IMR-90 (cell line): Measurements from ENCODE around the gene ERICH6.

Source experiments
- BHLHE40 ChIP-seq: fragments of 150-350 bp; IDR thresholded peaks from 2 replicates; pipeline ENCODE4 v1.6.1; 2016; ENCODE audit warnings: mild to moderate bottlenecking, low read depth, low read length
- CEBPB ChIP-seq: IDR thresholded peaks from 2 replicates; pipeline ENCODE4 v1.6.1; 2012; ENCODE audit warnings: low read depth, low read length, improper control_type of control experiment
- CHD1 ChIP-seq: IDR thresholded peaks from 2 replicates; pipeline ENCODE4 v1.6.1; 2012; ENCODE audit warnings: low read depth, low read length, improper control_type of control experiment
- POLR2A ChIP-seq: IDR thresholded peaks from 2 replicates; pipeline ENCODE4 v1.6.1; 2012; ENCODE audit warnings: mild to moderate bottlenecking, low read depth, low read length
- RAD21 ChIP-seq: IDR thresholded peaks from 2 replicates; pipeline ENCODE4 v1.6.1; 2012; ENCODE audit warnings: low read length, improper control_type of control experiment
- RFX5 ChIP-seq: IDR thresholded peaks from 2 replicates; pipeline ENCODE4 v1.8.0; 2012; ENCODE audit warnings: low read depth, mild to moderate bottlenecking, low read length, moderate library complexity
- SMC3 ChIP-seq: fragments of 150-350 bp; IDR thresholded peaks from 2 replicates; pipeline ENCODE4 v1.6.1; 2016; ENCODE audit warnings: low read depth, mild to moderate bottlenecking, antibody characterized with exemption, low read length, moderate library complexity
- TF ChIP-seq, protein P1 (sequence below): conservative IDR thresholded peaks from 2 replicates; pipeline ENCODE4 v1.5.1; 2012; ENCODE audit warnings: mild to moderate bottlenecking, low read depth, low read length, improper control_type of control experiment
- TF ChIP-seq, protein P2 (sequence below): fragments of 150-350 bp; IDR thresholded peaks from 2 replicates; pipeline ENCODE4 v1.6.1; 2016; ENCODE audit warnings: low read depth, mild to moderate bottlenecking, low read length, moderate library complexity, borderline replicate concordance

DNA sequence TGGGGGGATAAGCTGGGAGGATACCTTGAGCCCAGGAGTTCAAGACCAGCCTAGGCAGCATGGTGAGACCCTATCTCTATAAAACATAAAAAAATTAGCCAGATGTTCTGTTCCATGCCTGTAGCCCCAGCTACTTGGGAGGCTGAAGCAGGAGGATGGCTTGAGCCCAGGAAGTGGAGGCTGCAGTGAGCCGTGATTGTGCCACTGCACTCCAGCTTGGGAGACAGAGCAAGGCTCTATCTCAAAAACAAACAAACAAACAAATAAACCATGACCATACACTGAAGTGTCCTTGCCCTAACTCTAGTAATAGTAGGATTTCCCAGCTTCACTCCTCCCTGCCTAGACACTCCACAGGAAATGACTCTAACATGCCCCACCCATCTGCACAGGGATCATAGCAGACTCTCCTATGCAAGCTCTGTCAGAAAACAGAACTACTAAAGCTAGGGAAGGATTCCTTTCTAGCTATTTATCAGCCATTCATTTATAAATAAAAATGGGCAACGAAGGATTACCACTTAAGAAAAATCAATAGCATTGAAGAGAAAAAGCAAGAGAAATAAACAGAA is 4.6 kb downstream of the ERICH6 start:
- TF ChIP-seq SMC3: no peak
- no peak for TF ChIP-seq RAD21
- TF ChIP-seq, protein P1, sequence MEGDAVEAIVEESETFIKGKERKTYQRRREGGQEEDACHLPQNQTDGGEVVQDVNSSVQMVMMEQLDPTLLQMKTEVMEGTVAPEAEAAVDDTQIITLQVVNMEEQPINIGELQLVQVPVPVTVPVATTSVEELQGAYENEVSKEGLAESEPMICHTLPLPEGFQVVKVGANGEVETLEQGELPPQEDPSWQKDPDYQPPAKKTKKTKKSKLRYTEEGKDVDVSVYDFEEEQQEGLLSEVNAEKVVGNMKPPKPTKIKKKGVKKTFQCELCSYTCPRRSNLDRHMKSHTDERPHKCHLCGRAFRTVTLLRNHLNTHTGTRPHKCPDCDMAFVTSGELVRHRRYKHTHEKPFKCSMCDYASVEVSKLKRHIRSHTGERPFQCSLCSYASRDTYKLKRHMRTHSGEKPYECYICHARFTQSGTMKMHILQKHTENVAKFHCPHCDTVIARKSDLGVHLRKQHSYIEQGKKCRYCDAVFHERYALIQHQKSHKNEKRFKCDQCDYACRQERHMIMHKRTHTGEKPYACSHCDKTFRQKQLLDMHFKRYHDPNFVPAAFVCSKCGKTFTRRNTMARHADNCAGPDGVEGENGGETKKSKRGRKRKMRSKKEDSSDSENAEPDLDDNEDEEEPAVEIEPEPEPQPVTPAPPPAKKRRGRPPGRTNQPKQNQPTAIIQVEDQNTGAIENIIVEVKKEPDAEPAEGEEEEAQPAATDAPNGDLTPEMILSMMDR: no peak
- TF ChIP-seq POLR2A: no peak
- TF ChIP-seq CEBPB: no peak
- TF ChIP-seq, protein P2, sequence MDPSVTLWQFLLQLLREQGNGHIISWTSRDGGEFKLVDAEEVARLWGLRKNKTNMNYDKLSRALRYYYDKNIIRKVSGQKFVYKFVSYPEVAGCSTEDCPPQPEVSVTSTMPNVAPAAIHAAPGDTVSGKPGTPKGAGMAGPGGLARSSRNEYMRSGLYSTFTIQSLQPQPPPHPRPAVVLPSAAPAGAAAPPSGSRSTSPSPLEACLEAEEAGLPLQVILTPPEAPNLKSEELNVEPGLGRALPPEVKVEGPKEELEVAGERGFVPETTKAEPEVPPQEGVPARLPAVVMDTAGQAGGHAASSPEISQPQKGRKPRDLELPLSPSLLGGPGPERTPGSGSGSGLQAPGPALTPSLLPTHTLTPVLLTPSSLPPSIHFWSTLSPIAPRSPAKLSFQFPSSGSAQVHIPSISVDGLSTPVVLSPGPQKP: no peak
- TF ChIP-seq CHD1: no peak
- TF ChIP-seq RFX5: no peak
- no peak for TF ChIP-seq BHLHE40
